Fibroblast of skin of left quadriceps (primary cell): ENCODE data around the gene OVOL1.
"Not testable (repeated sequence)": the region's sequence is repeated elsewhere in the genome, so short reads cannot be mapped to it uniquely, and the experiment has no call there.

Experiments used
- DNase-seq, 2 experiments: peaks; one replicate each; pipeline ENCODE4 v3.0.0-alpha.2; 2013; ENCODE audit warnings: low read depth in 2 of 2

Gene OVOL1

DNA sequence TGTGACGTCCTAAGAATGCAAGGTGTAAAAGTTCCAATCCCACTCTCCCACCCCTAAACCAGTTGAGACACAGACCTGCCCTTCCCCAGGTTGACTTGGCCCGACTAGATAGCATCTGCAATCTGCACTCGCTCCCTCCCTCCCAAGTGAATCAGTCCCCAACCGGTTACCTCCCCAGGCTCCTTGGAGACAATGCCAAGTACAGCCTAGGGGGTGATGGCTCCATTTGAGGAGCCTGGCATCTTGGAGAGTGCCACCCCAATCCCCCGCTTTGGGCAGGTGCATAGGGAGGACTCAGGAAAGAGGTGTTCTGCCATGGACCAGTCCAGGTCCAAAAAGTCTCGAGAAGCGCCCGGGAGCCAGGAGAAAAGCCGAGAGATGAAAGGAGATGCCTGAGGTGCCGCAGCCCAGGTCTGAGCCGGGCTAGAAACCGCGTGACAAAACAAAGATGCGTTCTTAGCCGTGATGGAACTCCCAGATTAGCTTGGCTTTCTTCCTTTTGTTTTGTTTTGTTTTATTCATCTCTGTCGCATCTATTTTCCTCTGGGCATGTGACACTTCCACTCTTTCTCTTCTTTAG lies 28.2 kb downstream of the OVOL1 start:
- no peak for DNase-seq

DNA sequence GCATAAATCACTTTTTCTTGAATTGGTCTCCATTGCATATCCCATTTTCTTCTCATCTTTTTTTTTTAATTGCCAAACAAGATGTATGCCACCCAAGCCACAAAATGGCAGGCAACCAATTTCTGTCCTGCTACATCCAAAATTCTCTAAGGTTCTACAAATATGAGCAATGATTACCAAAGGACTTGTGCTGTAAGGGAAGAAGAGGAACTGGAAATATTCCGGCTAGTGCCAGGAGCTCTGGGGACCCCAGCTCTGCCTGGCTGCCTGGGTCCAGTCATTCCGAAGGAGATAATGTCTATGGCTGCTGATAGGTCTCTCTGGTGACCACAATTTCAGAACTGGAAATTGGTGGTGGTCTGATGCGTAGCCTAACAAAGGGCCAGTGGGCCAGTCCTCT lies 29.8 kb downstream of the OVOL1 start:
- no peak for DNase-seq

DNA sequence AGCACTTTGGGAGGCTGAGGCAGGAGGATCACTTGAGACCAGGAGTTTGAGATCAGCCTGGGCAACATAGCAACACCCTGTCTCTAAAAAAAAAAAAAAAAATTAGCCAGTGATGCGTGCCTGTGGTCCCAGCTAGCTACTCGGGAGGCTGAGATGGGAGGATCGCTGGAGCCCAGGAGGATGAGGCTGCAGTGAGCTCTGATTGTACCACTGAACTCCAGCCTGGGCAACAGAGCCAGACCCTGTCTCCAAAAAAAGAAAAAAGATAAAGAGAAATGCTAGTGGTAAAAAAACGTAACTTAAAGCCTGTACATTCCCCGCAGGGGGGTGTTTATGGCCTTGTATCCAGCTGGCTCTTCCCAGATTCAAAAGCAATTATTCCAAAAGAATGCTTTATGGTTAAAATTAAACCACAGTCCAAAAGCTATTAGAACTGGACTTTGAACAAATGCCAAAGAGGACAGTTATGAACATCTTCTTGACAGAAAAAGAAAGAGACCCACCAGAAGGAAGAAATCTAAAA lies 30.5 kb downstream of the OVOL1 start:
- peak in 1 of 2 experiments; percentile 4 for DNase-seq

DNA sequence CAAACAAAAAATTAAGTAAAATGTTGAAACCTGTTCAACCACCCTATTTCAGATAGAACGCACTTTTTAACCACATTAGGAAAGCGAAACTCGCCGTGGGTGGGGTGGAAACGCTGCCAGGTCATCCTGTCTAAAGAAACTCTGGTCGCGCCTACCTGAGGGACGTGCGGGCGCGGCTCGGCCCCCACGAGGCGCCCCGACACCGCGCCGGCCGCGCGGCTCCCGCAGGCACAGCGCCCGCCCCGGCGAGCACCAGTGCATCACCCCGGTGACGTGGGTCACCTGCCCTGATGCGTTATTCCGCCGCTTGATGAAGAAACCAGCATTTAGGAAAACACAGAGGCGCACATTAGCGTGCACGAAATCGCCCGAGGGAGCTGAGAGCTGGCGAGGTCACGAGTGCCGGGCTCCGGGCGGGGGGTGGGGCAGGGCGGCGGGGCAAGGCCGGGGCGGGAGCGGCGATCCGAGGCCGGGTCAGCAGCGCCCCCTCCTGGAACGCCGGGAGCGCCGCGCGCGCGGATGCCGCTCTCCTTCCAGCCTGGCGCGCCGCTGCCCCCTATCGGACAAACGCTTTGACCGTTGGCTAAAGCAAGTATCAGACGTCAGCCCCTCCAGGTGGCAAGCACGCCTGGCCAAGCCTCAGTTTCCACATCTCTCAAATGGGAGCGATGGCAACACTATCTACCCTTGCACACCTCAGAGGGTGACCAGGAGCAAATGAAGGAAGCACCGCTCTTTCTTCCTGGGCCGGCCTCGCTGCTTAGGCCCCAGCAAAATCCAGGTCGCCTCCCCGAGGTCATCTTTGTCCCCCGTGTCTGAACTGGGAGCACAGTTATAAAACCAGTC lies 31.2 kb downstream of the OVOL1 start:
- peak; percentile 53 to 56 for DNase-seq

DNA sequence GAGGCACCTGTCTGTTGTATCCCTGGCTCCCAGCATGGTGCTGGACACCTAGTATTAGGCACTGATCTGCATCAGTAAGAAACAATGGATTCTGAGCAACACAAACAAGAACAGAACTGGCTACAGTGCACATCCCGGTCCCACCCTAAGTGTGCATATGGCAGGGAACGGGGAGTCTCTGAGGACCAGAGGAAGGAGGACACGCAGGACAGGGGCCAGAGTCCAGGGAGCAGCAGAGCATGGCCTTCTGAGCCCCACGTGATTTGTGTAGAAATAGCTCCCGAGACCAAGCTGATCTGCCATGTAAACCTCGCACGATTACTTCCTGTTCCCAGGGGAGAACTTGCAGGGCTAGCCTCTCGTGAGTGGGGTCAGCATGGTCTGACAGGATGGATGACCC lies 34.2 kb downstream of the OVOL1 start:
- DNase-seq = no peak

DNA sequence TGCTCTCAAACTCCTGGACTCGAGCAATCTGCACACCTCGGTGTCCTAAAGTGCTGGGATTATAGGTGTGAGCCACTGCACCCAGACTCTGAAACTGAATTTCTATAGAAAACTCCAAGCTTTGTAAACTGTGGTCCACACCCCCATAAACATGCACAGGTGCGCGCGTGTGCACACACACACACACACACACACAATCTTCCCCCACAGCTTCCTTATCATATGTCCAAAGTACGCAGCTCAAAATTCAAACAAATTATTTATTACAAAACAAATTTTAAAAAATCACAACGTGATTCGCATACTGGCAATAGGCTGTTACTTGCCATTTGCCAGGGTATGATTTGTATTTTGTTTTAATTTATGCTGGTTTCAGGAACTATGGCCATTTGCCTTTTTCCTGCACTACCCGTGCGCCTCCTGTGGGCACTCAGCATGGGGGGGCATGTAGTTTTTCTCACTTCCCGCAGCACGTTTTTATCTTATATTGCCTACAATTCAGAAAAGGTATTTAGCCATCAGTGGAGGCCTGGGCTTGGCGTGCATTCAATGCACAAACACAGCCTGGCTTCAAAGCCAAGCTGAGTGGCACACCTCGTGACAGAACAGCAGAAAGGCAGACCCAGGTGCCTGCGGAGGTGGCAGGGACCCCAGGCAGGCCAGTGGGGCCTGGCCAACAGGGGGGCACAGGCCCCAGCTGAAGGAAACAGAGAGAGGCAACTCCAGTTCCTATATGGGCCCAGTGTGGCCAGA lies 36.1 kb downstream of the OVOL1 start:
- no peak for DNase-seq

DNA sequence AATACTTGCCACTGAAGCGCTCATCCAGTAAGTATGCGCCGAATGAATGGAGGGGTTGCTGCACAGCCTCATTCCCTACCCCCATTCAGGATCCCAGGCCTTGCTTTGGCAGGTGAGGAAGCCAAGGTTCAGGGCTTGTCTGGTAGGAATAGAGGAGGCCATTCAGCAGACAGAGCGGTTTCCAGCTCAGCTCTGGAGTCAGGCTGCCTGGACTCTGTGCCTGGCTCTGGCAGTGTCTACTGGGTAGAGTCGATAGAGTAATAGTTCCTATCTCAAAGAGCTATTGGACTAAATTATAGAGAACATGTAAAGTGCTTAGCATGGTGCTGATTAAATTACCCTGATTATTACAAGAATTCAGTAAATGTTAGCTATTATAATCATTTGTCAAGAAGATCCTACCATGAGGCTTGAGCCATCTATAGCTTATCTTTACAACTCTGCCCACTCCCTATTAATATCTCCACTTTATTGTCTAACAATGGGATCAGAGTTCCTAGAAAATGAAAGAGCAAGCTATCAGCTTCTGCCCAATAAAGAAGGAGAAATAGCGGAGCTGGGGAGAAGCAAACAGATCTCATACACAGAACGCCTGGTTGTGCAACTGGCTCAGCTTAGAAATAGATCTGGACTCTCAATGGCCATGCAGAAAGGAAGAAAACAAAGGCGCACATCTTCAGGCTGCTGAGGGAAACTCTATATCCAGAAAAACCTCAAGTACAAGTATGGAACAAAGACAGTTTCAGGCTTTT lies 40.3 kb downstream of the OVOL1 start:
- no peak for DNase-seq

DNA sequence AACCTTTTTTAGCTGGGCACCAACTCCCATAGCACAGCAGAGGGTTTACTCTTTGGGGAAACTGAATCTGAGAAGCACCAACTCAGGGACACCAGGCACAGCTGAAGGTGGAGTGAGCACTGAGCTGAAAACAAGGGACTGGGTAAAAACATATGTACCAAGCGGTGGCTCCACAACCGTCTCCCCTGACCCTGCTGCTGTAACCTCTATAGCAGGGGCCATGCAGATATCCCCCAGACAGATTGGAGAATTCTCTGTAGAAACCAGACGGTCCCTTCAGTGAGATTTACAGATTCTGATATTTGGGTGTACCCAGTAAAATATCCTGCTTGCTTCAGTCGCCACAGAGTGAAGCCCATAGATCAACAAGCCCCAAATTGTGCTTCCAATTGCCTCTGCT lies 42.6 kb downstream of the OVOL1 start:
- DNase-seq = no peak

DNA sequence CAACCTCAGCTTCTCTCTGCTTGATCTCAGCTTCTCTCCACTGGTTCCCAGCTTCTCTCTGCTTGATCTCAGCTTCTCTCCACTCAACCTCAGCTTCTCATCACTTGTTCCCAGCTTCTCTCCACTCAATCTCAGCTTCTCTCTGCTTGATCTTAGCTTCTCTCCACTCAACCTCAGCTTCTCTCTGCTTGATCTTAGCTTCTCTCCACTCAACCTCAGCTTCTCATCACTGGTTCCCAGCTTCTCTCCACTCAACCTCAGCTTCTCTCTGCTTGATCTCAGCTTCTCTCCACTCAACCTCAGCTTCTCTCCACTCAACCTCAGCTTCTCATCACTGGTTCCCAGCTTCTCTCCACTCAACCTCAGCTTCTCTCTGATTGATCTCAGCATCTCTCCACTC lies 45.4 kb downstream of the OVOL1 start:
- DNase-seq = not testable (repeated sequence)

DNA sequence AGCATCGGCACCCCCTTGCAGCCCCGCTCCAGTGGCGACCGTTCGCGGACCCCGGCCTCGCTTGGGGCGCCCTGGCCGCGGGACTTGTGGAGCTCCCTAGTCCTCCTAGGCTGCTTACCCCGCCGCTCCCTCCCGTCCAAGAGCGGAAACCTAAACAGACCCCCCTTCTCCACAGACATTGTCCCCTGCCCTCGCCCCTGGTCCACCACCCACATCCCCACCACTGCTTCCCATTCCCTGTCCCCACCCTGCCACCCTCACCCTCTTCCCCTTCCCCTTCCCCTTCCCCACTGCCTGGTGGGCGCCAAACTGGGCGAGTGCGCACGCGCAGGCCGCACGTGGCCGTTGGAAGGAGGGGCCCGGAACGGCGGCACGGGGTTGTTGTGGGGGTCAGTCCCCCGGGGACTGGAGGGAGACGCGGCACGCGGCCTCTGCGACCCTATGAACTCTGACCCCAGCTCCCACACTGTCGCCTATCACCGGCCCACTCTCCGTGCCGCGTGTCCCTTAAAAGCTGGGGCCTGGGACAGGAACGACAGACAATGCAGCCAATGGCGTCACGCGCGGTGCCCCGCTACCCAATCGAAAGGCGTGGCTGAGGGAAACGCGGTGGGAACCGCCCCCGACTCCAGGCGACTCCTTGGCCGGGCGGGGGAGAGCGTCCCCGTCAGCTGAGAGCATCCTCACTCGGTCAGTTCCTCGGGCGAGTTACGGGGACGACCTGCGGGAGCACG lies 46.6 kb downstream of the OVOL1 start, which contains the start of gene SNX32:
TSS of gene SNX32 (plus strand) at position 667 of the 734 bp plus-strand sequence. CDS start 103 bp downstream, outside the sequence.
- peak; percentile 82 to 83 for DNase-seq

DNA sequence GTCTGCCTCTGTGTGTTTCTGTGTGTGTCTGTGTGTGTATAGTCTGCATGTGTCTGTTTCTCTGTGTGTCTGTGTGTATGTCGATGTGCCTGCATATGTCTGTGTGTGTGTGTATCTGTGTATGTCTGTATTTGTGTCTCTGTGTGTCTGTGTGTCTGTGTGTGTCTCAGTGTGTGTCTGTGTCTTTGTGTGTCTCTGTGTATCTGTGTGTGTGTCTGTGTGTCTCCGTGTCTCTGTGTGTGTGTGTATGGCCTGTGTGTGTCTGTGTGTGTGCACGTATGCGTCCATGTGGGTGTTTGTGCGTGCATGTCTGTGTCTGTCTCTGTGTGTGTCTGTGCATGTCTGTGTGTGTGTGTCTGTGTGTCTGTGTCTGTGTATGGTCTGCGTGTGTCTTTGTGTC lies 47.3 kb downstream of the OVOL1 start:
- no peak for DNase-seq

DNA sequence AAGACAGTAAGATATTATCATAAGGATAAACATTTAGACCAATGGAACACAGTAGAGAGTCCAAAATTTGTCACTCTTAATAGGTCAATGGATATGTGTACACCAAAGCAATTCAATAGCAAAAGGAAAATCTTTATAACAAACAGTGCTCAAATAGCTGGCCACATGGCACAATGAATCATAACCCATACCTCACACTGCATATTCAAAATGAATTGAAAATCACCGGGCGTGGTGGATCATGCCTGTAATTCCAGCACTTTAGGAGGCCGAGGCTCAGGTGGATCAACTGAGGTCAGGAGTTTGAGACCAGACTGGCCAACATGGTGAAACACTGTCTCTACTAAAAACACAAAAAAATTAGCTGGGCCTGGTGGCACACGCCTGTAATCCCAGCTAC lies 55.3 kb downstream of the OVOL1 start:
- no peak for DNase-seq

DNA sequence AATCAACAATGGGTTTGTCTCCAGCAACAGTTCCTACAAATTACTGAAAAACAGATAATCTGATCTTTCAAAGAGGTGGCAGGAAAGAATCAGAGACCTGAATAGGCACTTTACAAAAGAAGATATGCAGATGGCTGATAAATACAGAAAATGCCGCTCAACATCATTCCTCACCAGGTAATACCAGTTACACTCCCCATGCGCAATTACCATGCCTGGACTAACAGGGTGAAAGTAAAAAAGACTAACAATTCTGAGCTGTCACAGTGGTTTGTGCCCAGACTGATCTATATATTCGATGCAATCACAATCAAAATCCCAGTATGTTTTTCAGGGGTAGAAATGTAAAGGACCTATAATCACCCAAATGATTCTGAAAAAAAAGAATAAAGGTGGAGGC lies 56.9 kb downstream of the OVOL1 start:
- DNase-seq = no peak

DNA sequence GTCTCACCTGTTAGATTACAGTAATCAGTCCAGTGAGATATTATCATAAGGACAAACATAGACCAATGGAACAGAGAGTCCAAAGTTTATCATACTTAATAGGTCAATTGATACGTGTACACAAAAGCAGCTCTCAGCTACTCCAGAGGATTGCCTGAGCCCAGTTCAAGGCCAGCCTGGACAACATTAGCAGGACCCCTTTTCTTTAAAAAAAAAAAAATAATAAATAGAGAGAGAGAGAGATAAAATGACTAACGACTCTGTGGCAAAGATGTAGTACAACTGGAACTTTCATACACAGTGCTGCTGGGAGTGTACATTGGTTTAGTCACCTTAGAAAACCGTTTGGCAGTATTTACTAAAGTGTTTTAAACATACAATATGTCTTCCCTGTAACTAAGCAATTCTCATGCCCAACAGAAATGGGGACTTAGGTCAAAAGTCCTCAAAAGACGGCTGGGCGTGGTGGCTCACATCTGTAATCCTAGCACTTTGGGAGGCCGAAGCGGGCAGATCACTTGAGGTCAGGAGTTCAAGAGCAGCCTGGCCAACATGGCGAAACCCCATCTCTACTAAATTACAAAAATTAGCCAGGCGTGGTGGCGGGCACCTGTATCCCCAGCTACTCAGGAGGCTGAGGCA lies 57.5 kb downstream of the OVOL1 start:
- no peak for DNase-seq
